Prostate gland (tissue), 2 donors: ENCODE results near the gene LHPP. TPM values are rescaled to one million over a fixed set of nuclear protein-coding genes. Genes with fewer than 3 reads are reported as not detected.

Source experiments
- DNase-seq: peaks from one replicate; pipeline ENCODE4 v3.0.0-alpha.2; 2019; ENCODE audit warnings: low spot score
- H3K27ac ChIP-seq, 2 donors: fragments of 200-600 bp; sonication (generic); 2 replicates each; pipeline ENCODE4 v1.5.1; 2017 to 2019
- H3K27me3 ChIP-seq: fragments of 200-600 bp; sonication (generic); replicated peaks from 2 replicates; pipeline ENCODE4 v1.5.1; 2019; ENCODE audit not compliant: insufficient read depth
- H3K36me3 ChIP-seq, 2 donors: fragments of 200-600 bp; sonication (generic); 1 replicate in 1 of 2; 2 replicates in 1 of 2; pipeline versions ENCODE4 v1.5.1 to v1.8.1; 2017 to 2019
- H3K4me1 ChIP-seq: fragments of 200-600 bp; sonication (generic); replicated peaks from 2 replicates; pipeline ENCODE4 v1.5.1; 2019
- H3K4me3 ChIP-seq, 2 donors: fragments of 200-600 bp; sonication (generic); 2 replicates each; pipeline ENCODE4 v1.5.1; 2017 to 2019
- H3K9me3 ChIP-seq: fragments of 200-600 bp; sonication (generic); 2 replicates; pipeline ENCODE4 v1.5.1; 2017
- CTCF ChIP-seq, 4 experiments: fragments of 200-600 bp in 2 of 4; fragments of 450-650 bp in 2 of 4; sonication (generic) in 2 of 4; IDR thresholded peaks; 1 replicate in 3 of 4; 2 replicates in 1 of 4; pipeline ENCODE4 v1.5.1; 2016 to 2019; ENCODE audit warnings: antibody characterized with exemption in 4 of 4, mild to moderate bottlenecking in 2 of 4, moderate library complexity in 2 of 4
- POLR2A ChIP-seq: fragments of 450-650 bp; IDR thresholded peaks from one replicate; pipeline ENCODE4 v1.6.1; 2016; ENCODE audit warnings: antibody characterized with exemption, mild to moderate bottlenecking
- POLR2AphosphoS5 ChIP-seq: sonication (generic); formaldehyde crosslinking; IDR thresholded peaks from one replicate; pipeline ENCODE4 v1.6.1; 2017; ENCODE audit warnings: antibody characterized with exemption
- WGBS: methylation state at CpG from one replicate; pipeline ENCODE4 v1.1.5; 2018; 5-methylcytosine and 5-hydroxymethylcytosine counted together
- intact Hi-C: fragments of 100-400 bp; cut with DNase I; formaldehyde crosslinking; loops from one replicate; pipeline ENCODE4 v1.14.2; 2022
- total RNA-seq, 2 donors: library from RNA; depleted of rRNA; stranded (reverse); fragments of >200 nt; gene quantifications; one replicate each; pipeline ENCODE4 v1.1.0, GENCODE V29; 2016

Gene LHPP
- total RNA-seq, 2 donors from 2014 or later, result 21.9 to 43.3 TPM

DNA sequence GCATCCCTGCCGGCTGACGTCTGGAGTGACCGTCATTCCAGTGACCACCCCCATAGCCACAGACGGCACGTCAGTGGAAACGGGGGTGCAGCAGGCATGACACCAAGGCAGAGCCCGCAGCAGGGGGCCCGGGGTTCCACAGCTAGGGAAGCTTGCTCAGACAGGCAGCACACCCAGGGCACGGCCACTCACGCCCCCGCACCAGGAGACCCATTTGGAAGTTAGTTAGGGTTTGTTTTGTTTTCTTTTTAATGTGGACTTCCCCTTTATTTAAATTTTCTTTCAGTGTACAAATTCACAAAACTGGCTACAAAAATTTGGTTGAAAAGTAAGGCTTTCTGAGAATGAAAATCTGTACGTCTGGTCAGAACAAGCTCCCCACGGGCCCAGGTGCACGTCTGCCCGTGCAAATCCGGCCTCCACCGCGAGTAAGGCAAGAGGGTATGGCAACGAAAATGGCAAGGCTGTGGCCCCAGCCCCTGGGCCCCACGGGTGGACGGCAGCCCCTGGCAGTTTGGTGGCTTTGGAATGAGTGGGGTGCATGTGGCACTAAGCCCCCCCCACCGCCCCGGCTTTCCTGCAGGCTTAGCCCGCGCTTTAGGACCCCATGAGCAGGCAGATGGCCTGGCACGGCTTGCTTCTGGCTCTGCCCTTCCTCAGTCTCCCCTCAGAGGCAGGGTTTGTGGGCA is 158.3 kb downstream of the LHPP start:
- Histone ChIP-seq H3K4me1 (peaks cover 12% of the 10 kb centered on the region), H3K27ac (peak overlapping the region in 1 of 2 donors; percentile 56), H3K36me3 (no peaks in the 10 kb centered on the region), H3K9me3 (no peaks in the 10 kb centered on the region), H3K27me3 (no peaks in the 10 kb centered on the region), H3K4me3 (no peak overlapping the region)
- intact Hi-C loops, result no loop called here
- 52% methylated on average over 24 of the region's 26 CpGs for WGBS
- no peak for DNase-seq
- TF ChIP-seq CTCF (IDR thresholded peaks at IDR 0.05) (no peak), POLR2A (no peak), POLR2AphosphoS5 (no peak)

GRCh38 chr10:124621637-124622036 is 160.0 kb downstream of the LHPP start:
- H3K4me1 ChIP-seq, result peaks cover 12% of the 10 kb centered on the region
- intact Hi-C loops, result no loop called here
- H3K4me3 ChIP-seq, result no peak overlapping the region
- WGBS, result 56% methylated on average over 13 of the region's 13 CpGs
- DNase-seq, result no peak
- H3K36me3 ChIP-seq, result no peaks in the 10 kb centered on the region
- TF ChIP-seq CTCF (IDR thresholded peaks at IDR 0.05), result no peak
- TF ChIP-seq POLR2A, result no peak
- no peak for TF ChIP-seq POLR2AphosphoS5
- no peaks in the 10 kb centered on the region for H3K27me3 ChIP-seq
- H3K9me3 ChIP-seq, result no peaks in the 10 kb centered on the region
- H3K27ac ChIP-seq, result no peak overlapping the region

DNA sequence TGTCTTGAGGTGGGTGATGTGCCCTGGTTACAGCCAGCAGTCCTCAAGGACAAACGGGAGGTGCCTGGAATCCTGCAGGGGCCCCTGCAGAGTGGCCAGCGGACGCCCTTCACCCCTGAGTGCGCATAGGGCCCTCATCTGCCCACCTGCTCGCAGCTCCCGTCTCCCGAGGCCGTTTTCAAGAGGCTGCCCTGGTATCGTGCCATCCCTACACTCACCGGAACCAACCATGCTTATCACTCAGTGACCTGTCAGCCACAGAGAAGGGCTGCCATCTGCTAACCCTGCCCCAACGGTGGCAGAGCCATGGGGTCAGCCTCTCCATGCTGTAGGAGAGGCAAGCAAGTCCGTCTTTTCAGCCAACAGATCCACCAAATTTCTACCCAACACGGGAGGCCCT is 160.5 kb downstream of the LHPP start:
- no peaks in the 10 kb centered on the region for H3K9me3 ChIP-seq
- peaks cover 12% of the 10 kb centered on the region for H3K4me1 ChIP-seq
- 87% methylated on average over 13 of the region's 13 CpGs for WGBS
- no peaks in the 10 kb centered on the region for H3K27me3 ChIP-seq
- H3K27ac ChIP-seq, result no peak overlapping the region
- intact Hi-C loops, result no loop called here
- TF ChIP-seq POLR2AphosphoS5, result no peak
- TF ChIP-seq CTCF (IDR thresholded peaks at IDR 0.05), result no peak
- TF ChIP-seq POLR2A, result no peak
- no peak for DNase-seq
- no peak overlapping the region for H3K4me3 ChIP-seq
- no peaks in the 10 kb centered on the region for H3K36me3 ChIP-seq

- H3K36me3 ChIP-seq, result no peaks in the 10 kb centered on the region
- no peak overlapping the region for H3K4me3 ChIP-seq
- peaks cover 15% of the 10 kb centered on the region for H3K4me1 ChIP-seq
- no peak for DNase-seq
- H3K27ac ChIP-seq, result no peak overlapping the region
- WGBS, result 86% methylated on average over 24 of the region's 31 CpGs
- TF ChIP-seq POLR2A, result no peak
- no peak for TF ChIP-seq CTCF (IDR thresholded peaks at IDR 0.05)
- TF ChIP-seq POLR2AphosphoS5, result no peak
- intact Hi-C loops, result no loop called here
- H3K27me3 ChIP-seq, result no peaks in the 10 kb centered on the region
- H3K9me3 ChIP-seq, result no peaks in the 10 kb centered on the region
These were observed 161.4 kb downstream of the LHPP start for GRCh38 chr10:124622866-124623536.

DNA sequence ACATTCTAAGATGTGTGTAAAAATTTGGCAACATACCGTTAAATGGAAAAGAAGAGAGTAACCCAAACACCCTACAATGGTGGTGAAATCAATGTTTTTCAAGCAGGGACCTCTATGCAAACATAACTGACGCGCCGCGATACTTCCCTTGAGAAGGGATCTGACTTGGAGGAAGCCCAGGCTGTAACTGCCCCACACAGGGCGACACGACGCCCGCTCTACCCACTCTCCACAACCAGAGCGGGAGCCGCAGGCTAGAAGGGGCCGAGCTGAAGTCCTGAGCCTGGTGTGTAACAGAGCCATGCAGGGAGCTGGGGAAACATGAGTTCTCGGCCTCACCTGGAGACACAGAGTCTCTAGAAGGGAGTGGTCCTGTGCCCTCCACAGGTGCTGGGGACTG is 162.4 kb downstream of the LHPP start:
- Histone ChIP-seq H3K9me3 (no peaks in the 10 kb centered on the region), H3K27ac (peak overlapping the region; percentile 9 to 12), H3K36me3 (no peaks in the 10 kb centered on the region), H3K4me1 (peaks cover 10% of the 10 kb centered on the region), H3K27me3 (no peaks in the 10 kb centered on the region), H3K4me3 (no peak overlapping the region)
- DNase-seq, result no peak
- intact Hi-C loops, result no loop called here
- TF ChIP-seq POLR2AphosphoS5 (no peak), POLR2A (no peak), CTCF (IDR thresholded peaks at IDR 0.05) (no peak)
- WGBS, result 71% methylated on average over 13 of the region's 13 CpGs
